DMS53 (cell line): ENCODE data around the gene ENAM.
"Not testable (repeated sequence)": the region's sequence is repeated elsewhere in the genome, so short reads cannot be mapped to it uniquely, and the experiment has no call there.

Experiments used
- DNase-seq: peaks from one replicate; lab custom pipeline; 2025; lab: John Stamatoyannopoulos, UW

Gene ENAM

GRCh38 chr4:70676554-70677090, 48.1 kb downstream of the ENAM start:
- no peak for DNase-seq

GRCh38 chr4:70678383-70678999, 49.9 kb downstream of the ENAM start:
- DNase-seq: no peak

DNA sequence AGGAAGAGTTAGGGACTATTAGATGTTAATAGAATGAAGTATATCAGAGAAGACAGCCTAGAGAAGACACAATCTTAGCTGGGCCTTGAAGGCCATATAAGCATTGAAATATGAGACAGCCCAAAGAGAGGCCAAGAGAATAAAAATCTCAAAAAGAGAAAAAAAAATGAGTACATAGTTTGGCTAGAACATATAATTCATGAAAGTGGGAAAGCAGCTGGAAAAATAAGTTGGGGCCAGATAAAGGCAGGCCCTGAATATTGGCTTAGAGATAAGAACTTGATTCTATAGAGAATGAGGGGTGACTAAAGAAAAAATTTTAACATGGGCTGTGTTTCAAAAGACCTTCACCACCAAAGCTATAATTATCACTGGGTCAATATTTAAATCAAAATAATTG, 52.4 kb downstream of the ENAM start:
- DNase-seq: no peak

- no peak for DNase-seq
These were observed 53.2 kb downstream of the ENAM start for GRCh38 chr4:70681704-70682103.

DNA sequence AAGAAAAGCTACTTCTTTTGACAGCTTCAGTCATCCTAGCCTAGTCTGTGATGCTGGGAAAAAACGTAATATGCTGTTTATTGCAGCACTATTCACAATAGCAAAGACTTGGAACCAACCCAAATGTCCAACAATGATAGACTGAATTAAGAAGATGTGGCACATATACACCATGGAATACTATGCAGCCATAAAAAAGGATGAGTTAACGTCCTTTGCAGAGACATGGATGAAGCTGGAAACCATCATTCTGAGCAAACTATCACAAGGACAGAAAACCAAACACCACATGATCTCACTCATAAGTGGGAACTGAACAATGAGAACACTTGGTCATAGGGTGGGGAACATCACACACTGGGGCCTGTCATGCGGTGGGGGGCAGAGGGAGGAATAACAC, 53.6 kb downstream of the ENAM start:
- not testable (repeated sequence) for DNase-seq

- peak; percentile 45 for DNase-seq
These were observed 58.8 kb downstream of the ENAM start for GRCh38 chr4:70687392-70687791.

DNA sequence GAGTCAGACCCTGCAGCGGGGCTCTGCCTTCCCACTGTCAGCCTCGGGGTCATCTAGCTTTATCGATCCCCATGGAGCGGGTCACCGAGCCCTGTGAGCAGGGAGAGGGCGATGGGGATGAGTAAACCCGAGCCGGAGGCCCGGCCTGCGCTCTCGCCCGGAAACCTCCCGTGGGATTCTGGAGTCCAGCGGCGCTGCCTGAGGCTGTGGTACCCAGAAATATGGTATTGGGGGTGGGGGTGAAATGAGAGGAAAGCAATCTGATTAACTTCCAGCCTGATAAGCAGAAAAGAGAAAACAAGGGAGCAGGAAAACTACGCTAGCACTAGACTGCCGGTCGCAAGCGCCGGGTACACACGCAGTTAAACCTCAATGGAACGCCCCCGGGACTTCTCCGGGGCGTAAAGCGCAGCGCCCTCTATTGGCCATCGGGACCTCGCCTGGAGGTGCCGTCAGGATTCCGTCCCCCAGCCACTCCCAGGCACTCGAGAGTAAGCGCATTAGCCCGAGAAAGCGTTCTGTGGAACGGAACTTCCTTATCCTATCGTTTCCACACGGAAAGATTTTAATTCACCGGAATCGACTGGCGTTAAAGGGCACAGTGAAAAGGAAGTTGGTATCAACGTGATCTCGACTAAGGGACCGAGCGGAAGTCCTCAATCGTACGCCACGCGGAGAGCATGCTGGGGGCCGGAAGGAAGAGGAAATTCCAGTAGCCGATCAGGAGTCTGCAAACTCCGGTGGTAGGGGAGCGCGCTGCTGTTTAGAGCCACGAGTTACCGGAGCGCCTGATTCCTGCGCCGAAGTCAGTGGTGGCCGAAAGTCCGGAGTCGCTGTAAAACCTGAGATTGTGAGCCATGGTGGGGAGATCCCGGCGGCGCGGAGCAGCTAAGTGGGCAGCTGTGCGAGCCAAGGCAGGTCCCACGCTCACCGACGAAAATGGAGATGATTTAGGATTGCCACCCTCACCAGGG, 59.6 kb downstream of the ENAM start, which contains the start of gene UTP3:
TSS of gene UTP3 (plus strand) at position 712 of the 974 bp plus-strand sequence. CDS start at position 858, 146 bp downstream.
- peak; percentile 97 for DNase-seq

DNA sequence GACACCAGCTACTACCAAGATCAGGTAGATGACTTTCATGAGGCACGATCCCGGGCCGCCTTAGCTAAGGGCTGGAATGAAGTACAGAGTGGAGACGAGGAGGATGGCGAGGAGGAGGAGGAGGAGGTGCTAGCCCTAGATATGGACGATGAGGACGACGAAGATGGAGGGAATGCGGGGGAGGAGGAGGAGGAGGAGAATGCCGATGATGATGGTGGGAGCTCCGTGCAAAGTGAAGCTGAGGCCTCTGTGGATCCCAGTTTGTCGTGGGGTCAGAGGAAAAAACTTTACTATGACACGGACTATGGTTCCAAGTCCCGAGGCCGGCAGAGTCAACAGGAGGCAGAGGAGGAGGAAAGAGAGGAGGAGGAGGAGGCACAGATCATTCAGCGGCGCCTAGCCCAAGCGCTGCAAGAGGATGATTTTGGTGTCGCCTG, 60.3 kb downstream of the ENAM start:
- DNase-seq: peak; percentile 27

DNA sequence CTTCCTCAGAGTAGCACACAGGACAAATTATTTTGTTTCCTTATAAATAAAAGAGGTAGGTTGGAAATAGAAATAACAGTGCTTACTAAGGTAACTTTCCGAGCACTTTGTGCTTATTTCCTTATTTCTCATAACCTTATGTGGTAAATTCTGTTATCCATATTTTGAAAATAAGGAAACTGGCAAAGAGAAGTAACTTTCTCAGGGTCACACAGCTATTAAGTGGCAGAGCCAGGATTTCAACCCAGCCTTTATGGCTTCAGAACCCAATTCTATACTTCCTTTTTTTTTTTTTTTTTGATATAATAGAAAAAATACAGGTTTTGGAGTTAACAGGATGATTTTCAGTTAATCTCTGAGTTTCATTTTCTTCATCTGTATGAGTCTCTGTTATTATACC, 63.1 kb downstream of the ENAM start:
- no peak for DNase-seq

- not testable (repeated sequence) for DNase-seq
These were observed 66.1 kb downstream of the ENAM start for GRCh38 chr4:70694633-70695032.
